ENCODE data around the gene RGS3.

RGS3 gene

DNA sequence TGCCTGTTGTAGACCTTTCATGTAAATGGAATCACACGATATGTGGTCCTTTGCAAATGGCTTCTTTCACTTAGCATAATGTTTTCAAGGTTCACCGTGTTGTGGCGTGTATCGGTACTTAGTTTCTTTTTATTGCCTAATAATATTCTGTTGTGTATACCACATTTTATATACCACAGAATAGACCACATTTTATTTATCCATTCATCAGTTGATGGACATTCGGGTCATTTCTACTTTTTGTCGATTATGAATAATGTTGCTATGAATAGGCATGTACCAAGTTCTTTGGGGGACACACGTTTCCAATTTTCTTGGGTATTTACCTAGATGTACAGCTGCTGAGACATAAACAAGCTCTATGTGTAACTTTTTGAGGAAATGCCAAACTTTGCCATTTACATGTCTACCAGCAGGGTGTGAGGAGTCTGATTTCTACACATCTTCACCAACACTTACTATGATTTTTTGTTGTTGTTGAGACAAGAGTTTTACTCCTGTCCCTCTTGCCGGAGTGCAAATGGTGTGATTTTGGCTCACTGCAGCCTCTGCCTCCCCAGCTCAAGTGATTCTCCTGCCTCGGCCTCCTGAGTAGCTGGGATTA lies 144.7 kb downstream of the RGS3 start:
- DNase-seq: no peak

DNA sequence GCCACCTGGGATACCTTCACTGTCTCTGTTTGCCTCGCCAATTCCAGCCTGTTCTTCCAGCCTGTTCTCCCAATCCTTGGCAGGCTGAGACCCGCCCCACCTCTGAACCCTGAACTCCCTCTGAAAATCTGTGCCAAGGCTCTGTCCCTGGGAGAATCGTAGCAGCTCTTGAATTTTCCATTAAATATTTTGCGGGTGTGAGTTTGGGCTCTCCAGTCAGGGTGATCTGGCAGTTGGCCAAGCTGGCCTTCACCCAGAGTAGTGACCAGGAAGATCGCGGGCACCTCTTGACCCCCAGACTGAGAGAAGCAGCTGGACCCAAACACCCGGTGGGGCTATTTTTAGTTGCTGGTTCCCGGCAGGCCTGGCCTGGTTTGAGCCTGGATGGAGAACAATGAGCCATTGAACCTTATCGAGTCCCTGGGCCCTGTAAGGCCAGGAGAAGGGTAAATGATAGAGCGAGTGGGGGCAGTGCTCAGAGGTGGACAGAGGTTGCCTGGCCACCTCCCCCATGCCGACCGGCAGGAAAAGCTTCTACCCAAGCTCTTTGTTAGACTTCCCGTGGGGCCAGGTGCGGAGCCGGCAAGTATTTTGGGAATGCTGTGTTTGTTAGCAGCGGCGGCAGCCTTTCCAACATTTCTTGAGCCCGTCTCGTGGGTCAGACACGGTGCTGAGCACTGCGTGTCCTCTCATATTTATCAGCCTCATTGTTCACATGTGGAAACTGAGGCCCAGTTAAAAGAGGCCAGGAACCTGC lies 146.2 kb downstream of the RGS3 start:
- no peak for DNase-seq

- DNase-seq: no peak
Observed at GRCh38 chr9:113611461-113612215, 148.1 kb downstream of the RGS3 start.

DNA sequence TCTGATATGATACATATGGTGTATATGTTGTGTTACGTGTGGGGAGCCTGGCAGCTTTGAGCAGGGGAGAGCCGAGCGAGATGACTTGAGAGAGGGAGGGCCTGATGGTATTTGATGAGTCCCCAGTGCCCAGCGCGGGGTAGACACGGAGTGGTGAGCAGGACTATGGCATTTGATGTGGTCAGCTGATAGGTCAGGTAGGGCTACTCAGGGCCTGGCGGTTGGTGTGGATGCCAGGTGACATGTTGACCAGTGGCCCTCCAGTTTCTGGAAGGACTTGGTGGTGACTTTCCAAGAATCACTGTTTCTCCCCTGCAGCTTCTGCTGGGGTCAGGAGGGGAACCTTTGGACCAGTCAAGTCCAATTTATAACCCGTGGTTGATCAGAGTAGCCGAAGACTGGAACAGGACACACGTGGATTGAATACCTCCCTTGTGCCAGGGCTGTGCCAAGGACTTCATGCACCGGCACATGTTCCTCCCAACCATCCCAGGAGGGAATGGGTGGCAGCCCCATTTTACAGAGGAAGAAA lies 148.8 kb downstream of the RGS3 start:
- no peak for DNase-seq

DNA sequence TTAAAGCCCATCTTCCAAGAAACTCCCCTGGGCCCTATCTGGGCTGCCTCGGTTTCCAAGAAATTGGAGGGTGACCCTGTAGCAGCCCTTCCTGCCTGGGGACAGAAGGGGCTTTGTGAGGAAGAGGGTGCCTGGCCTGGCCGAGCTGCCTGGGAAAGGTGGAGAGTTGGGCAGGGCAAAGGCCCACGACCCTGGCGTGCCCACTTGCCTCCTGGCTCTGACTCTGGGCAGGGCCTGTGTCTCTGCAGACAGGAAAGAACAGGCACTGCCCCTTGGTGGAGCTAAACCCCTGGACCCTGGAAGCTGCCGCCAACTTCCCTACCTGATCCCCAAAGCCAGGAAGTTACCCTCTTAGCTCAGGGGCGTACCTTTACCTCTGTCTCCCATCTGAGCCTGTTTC lies 149.3 kb downstream of the RGS3 start:
- no peak for DNase-seq

DNA sequence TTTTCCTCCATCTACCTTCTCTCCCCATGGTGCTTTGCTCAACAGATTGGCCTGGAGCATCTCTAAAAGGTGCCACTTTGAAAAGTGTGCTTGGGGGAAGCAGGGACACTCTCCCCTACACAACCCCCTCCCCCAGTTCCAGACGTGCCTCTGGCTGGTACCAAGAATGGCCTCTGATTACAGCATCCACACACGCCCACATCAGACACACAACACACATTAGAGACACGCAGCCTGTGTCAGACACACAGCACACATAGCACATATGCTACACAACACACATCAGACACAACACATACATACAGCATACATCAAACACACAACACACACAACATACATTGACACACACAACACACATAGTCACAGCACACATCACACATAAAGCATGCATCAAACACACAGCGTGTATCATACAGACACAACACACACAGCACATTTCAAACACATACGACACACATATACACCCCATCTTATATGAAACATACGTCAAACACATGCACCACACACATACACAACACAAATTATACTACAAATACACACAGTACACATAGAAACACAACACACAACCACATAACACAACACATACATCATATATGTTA lies 150.4 kb downstream of the RGS3 start:
- DNase-seq: no peak

GRCh38 chr9:113614843-113615648 lies 151.5 kb downstream of the RGS3 start:
- no peak for DNase-seq

- DNase-seq: no peak
Observed at GRCh38 chr9:113616116-113616515, 152.6 kb downstream of the RGS3 start.

- no peak for DNase-seq
Observed at GRCh38 chr9:113616621-113617496, 153.3 kb downstream of the RGS3 start.

DNA sequence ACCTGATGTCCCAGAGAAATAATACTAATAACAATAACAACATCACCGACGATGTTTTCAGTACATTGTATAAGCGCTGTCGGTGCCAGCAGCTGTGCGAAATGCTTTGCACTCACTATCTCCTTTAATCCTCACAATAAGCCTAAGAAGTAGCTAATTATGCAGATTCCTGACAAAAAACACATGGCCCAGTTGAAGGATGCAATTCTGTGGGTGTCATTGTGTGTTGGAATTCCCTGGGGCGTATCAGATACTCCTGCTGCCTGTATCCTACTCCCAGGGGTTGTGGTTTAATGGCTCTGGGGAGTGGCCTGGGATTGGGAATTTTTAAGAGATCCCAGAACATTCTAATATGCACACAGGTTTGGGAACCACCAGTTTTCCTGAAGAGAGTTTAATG lies 154.0 kb downstream of the RGS3 start:
- DNase-seq: no peak

DNA sequence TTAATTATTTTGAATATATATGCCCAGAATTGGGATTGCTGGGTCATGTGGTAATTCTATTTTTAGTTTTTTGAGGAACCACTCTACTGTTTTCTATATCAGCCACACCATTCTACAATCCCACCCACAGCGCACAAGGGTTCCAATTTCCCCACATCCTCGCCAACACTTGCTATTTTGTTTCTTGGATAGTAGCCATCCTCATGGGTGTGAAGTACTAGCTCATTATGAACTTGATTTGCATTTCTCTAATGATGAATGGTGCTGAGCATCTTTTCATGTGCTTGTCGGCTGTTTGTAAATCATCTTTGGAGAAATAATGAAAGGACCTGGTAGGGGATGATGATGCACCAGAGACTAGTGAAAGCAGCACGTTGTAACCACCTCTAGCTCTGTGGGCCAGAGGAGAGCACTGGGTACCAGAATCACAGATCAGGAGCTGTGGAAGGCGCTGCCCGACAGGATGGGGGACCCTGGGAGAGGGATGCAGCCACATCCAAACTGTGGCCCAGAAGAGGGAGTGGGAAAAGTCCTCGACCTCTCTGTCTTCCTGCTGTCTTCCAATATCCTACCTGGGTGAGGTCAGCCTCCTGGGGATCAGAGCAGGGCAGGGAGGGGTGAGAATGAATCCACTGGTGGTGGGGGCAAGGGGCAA lies 155.4 kb downstream of the RGS3 start:
- no peak for DNase-seq

- DNase-seq: no peak
Observed at GRCh38 chr9:113619491-113620376, 156.2 kb downstream of the RGS3 start.

- no peak for DNase-seq
Observed at GRCh38 chr9:113620377-113621161, 157.0 kb downstream of the RGS3 start.

DNA sequence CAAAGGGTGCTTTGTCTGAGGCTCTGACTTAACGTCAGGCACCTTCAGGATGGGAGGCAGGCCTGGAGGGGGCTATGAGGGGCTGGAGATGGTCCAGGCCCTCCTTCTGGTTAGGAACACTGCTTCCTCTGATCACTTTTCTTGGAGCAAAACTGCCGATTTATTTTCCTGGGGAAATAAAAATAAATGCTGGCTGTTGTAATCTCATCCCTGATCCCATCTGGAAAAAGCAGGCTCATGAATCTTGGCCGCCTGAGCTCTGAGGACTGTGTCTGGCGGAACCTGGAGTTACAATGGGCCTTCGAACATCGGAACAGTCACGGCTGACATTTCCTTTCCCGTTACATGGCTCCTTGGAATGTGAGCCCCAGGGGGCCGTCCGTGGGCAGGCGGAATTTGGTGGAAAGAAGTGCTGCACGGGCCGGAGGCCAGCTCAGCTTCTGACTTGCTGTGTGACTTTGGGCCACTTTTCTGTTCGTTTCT lies 157.8 kb downstream of the RGS3 start:
- no peak for DNase-seq

- no peak for DNase-seq
Observed at GRCh38 chr9:113621980-113622379, 158.5 kb downstream of the RGS3 start.

GRCh38 chr9:113622600-113623400 lies 159.3 kb downstream of the RGS3 start:
- DNase-seq: no peak

- no peak for DNase-seq
Observed at GRCh38 chr9:113623851-113624485, 160.4 kb downstream of the RGS3 start.
